H1 (cell line): Measurements from ENCODE around the gene ADGRL2. TPM values are rescaled to one million over a fixed set of nuclear protein-coding genes. Genes with fewer than 3 reads are reported as not detected.

ENCODE experiments used
- CHD7 ChIP-seq: fragments of 300-600 bp; sonication (generic); IDR thresholded peaks from 2 replicates; pipeline ENCODE4 v1.7.1; 2012; ENCODE audit warnings: low read length, moderate library complexity, mild to moderate bottlenecking, inconsistent platforms; ENCODE audit not compliant: insufficient replicate concordance
- JUN ChIP-seq: IDR thresholded peaks from 2 replicates; pipeline ENCODE4 v1.6.1; 2011; ENCODE audit warnings: low read depth, mild to moderate bottlenecking, improper control_type of control experiment, low read length
- KDM5A ChIP-seq: fragments of 200-600 bp; IDR thresholded peaks from 2 replicates; pipeline ENCODE4 v1.7.1; 2012; ENCODE audit warnings: mild to moderate bottlenecking, low read length, inconsistent platforms, mixed read lengths
- RFX5 ChIP-seq: IDR thresholded peaks from 2 replicates; pipeline ENCODE4 v1.6.1; 2011; ENCODE audit warnings: low read depth, low read length, improper control_type of control experiment, borderline replicate concordance
- SIX5 ChIP-seq: IDR thresholded peaks from 2 replicates; pipeline ENCODE4 v1.6.1; 2011; ENCODE audit warnings: mild to moderate bottlenecking, low read depth, low read length
- TBP ChIP-seq: IDR thresholded peaks from 2 replicates; pipeline ENCODE4 v1.6.1; 2011; ENCODE audit warnings: low read depth, low read length, improper control_type of control experiment
- TEAD4 ChIP-seq: IDR thresholded peaks from 2 replicates; pipeline ENCODE4 v1.6.1; 2012; ENCODE audit warnings: low read depth, low read length, inconsistent platforms, mixed read lengths
- USF2 ChIP-seq: IDR thresholded peaks from 2 replicates; pipeline ENCODE4 v1.6.1; 2011; ENCODE audit warnings: low read length, improper control_type of control experiment
- YY1 ChIP-seq: IDR thresholded peaks from 2 replicates; pipeline ENCODE4 v1.6.1; 2011; ENCODE audit warnings: low read depth, mild to moderate bottlenecking, low read length
- polyA plus RNA-seq, 7 experiments: library from polyadenylated mRNA; depleted of rRNA in 3 of 7; stranded (reverse) in 5 of 7; unstranded in 2 of 7; fragments of >200 nt in 5 of 7; fragments of 200-250 nt in 2 of 7; gene quantifications; 1 replicate in 5 of 7; 2 replicates in 1 of 7; 4 replicates in 1 of 7; pipeline versions ENCODE4 v1.2.1 to v1.2.3, GENCODE V29; 2011 to 2013; ENCODE audit warnings: missing spikeins in 2 of 7, mixed read lengths in 2 of 7
- total RNA-seq: library from RNA; stranded (reverse); fragmentation: NEBNext Ultra II Directional; extraction: Animal tissue kit (Norgen Biotek cat#: 25700); gene quantifications from 2 replicates; pipeline ENCODE4 v1.2.1, GENCODE V29; 2021

Gene ADGRL2
- total and polyA plus RNA-seq, 2 of the 8 experiments (the other 6 are each of a cell fraction or from before 2014, with no cell fraction given) = 113 to 124 TPM

- TF ChIP-seq CHD7 (no peak), USF2 (no peak), TEAD4 (no peak), KDM5A (no peak), YY1 (no peak), JUN (no peak), TBP (no peak), RFX5 (no peak), SIX5 (no peak)
Measured at GRCh38 chr1:81948495-81948894, 147.8 kb downstream of the ADGRL2 start (continued).
